CD4-positive, alpha-beta T cell treated with Interleukin-17A for 4 hours (primary cell): ENCODE results near the gene NSMF.

ENCODE experiments used
- DNase-seq: peaks from one replicate; pipeline ENCODE4 v3.0.0-alpha.2; 2020; ENCODE audit warnings: mixed read lengths

NSMF gene

DNA sequence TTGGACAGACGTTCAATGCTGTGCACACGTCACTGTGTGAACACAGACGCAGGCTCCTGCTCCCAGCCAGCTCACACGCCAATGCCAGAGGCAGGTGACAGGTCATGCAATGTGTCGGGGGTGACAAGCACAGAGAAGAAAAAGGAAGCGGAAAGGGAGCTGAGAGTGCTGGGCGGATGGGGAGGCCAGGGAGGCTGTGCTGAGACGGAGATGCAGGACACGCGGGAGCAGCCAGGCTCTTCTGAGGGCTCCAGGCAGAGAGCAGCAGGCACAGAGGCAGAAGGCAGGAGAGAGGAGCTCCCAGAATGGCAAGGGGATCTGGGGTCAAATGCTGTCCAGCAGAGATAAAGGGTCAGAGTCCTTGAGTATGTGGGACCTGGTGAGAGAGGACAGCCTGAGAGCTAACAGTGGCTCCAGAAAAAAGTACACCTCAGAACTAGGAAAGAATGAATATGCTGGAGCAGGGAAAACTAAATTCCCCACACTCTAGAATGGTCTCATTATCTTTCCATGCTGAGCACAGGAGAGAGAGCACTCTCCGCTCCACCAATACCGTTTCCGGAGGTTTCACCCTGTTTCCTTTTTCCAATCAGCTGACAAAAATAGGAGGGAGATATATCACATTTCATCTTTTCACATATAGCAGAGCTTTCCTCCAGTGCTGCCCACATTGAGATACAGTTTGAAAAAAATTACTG is 32.8 kb upstream of the NSMF start:
- DNase-seq: no peak

- no peak for DNase-seq
Measured at GRCh38 chr9:137490532-137491186, 31.5 kb upstream of the NSMF start.

- DNase-seq: no peak
Measured at GRCh38 chr9:137488906-137489305, 29.8 kb upstream of the NSMF start.

- no peak for DNase-seq
Measured at GRCh38 chr9:137488327-137488653, 29.2 kb upstream of the NSMF start.

- DNase-seq: no peak
Measured at GRCh38 chr9:137487454-137488326, 28.6 kb upstream of the NSMF start.

GRCh38 chr9:137486545-137487453 is 27.7 kb upstream of the NSMF start:
- DNase-seq: no peak

DNA sequence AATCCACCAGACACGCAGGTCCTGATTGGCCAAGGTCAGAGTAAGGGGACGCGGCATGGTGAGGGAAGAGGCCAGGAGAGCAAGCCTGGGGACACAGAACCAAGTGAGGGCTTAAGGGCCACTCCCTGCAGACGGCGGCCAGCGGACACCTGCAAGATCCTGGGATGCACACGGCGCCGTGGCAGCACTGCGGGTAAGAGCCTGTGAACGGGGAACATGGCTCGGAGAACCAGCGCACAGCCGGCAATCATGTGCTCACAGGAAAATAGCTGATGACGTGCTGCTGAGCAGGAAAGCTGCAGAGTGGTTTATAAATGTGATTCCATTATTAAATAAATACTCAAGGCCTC is 27.0 kb upstream of the NSMF start:
- no peak for DNase-seq

DNA sequence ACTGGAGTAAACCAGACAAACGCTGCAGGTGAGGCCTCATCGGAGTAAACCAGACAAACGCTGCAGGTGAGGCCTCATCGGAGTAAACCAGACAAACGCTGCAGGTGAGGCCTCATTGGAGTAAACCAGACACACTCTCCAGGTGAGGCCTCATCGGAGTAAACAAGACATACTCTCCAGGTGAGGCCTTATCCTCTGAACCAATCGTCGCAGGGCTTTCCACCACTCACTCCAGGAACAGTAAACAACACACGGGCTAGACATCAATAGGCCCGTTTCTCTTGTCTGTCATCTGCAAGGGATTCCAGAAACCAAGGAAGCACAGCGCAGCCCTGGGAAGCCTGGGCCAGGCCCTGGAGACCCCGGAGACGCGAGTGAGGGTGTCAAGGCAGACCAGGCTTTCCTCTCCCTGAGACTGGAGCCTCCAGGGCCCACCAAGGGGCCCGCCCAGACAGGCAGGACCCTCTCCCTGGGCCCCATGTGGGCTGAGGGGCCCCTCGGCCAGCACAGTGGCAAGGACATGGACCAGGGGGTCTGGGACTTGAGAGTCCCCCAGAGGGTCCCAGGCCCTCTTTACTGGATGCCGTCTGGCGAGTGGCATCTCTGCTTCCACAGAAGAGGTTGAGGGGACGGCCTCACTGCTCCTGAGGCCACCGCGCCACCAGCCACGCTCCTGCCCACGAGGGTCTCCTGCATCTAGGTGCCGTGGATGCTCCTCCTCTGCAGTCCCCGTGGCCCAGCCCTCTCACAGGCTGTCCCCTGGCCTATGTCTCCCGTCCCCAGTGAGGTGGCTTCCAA is 26.4 kb upstream of the NSMF start:
- no peak for DNase-seq

GRCh38 chr9:137484551-137485315 is 25.6 kb upstream of the NSMF start:
- DNase-seq: no peak

- DNase-seq: no peak
Measured at GRCh38 chr9:137482094-137482781, 23.1 kb upstream of the NSMF start.

DNA sequence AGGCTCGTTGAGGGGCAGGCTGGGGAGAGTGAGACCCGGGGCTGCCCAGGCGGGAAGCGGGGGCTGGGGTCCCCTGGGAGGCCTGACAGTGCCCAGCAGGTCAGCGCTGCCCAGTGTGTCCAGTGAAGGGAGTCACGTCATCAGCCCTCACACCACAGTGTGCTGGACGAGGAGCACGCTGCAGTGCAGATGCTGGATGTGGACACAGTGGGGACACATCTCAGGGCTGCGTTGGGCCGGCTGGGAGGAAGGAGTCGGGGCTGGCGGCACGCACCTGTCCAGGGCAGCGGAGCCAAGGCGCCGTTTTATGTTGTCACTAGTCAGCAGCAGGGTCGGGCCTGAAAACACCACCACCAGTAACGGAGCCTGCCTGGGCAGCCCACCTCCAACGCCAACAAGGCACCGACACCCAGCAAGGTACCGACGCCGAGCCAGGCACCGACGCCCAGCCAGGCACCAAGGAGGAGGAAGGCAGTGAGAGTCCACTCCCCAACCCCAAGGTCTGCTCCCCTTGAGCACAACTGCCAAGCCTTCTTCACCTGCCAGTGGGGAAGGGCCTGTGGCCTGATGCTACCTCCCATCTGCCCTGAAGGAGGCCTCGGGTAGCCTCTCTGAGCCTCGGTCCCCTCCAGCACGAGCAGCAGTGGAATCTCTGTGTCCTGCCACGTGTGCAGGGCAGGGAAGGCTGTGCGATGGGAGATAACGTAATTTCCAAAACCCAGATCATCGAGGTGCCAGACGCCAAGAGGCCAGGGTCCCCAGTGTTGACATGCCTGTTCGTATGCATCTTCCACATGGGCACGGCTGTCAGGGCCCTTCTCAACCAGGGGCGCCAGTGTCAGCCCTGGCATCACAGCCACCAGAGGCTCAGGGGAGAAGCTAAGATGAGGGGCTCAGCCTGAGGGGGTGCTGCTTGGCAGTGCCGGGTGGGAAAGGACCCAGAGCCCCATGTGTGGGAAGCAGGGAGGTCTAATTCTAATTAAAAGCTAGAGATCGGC is 21.9 kb upstream of the NSMF start:
- DNase-seq: no peak

DNA sequence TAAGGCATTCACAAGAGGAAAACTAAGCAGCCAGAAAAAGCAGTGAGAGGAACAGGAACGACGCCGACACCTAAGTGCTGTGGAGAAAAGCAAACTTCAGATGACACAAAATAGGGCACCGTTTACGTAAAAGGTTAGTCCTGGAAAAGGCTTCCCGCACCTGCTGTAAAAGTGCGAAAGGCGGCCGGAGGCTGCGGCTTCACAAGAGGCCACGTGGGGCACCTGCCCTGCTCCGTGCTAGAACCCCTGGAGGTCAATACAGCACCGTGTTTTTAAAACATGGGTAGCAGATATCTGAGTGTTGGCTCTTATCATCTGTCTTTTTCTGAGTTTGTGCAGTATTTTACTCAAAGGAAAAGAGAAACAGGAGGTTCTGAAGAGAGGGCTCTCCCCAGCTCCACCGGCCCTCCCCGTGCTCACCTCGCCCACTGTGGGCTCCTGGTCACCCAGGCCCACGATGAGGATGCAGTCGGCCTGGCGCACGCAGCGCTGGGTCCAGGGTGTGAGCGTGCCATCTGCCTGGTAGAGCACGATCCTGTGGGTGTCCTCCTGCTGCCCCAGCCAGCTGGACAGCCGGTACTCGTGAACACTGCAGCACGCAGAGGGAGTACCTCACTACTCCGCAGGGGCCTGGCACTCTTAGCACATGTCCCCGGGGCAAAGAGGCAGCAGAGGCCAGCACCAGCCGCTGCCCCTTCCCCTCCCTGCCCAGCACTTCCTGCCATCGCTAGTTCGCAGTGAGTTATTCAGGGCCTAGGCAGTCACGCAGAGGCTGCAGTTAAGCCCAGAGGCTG is 21.0 kb upstream of the NSMF start:
- no peak for DNase-seq

DNA sequence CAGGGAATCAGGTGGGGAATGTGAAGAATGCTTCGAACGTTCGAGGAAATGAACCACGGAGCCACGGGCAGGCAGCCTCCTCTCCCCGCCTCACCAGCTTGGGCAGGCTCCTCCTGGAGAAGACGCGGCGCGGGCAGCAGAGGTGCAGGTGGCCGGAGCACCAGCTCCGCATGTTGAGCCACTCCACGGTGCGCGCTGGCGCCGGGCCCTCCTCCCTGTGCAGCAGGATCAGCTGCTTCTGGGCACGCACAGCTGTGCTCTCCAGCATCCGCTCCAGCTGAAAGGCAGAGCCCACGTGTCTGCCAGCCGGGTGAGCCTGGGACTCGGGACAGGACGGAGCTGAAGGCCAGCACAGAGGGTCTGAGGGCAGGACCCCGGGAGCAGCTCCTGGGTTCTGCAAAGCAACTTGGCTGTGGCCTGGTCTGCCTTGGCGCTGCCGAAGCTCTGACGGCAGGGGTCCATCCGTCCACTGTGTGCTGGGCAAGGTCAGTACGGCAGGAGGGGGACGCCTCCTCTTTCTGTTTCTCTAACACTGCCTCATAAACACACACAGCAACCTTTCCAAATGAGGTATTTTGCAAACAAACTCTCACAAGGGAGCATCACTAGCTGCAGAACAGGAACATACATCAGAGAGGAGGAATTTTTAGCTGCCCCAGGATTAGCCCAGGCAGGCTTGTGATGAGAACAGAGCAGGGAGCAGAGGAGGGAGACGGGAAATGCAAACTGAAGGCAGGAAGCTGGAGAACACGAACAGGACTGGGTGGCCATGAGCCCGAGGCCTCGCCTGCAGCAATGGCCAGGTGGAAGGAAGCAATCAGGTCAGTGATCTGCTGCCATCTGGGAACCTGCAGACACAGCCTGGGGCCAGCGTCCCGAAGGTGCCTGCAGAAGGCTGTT is 20.1 kb upstream of the NSMF start:
- DNase-seq: no peak

DNA sequence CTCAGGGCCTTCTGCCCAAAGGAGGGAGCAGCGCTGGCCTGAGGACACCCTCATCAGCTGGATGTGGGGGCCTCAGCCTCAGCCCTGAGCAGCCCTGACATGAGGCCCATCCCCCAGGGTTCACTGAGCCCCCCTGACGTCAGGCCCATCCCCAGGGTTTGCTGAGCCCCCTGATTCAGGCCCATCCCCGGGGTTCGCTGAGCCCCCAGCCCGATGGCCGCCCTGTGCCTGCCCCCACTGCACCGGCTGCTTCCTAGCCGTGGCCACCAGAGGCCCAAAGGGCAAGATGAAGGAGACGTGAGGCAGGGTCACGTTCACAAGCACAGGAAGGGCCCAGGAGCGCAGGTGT is 19.5 kb upstream of the NSMF start:
- no peak for DNase-seq

GRCh38 chr9:137477778-137478612 is 18.9 kb upstream of the NSMF start:
- no peak for DNase-seq

GRCh38 chr9:137476856-137477255 is 17.7 kb upstream of the NSMF start:
- DNase-seq: no peak

DNA sequence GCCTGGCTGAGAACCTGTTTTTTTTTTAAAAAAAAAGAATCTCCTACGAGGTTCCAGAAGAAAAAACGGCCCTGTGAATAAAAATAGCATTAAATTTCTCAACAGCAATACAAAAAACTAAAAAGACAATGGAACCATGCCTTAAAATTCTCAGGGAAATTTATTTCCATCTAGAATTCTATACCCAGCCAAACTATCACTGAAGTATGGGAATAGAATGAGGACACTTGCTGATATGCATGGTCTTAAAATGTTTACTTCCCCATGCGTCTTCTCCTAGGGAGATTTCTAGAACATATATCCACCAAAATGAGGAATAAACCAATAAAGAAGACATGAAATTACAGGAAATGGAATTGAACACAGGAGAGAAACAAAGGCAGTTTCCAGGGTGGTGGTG is 16.5 kb upstream of the NSMF start:
- no peak for DNase-seq
